ENCODE results near the gene VASH1. TPM values are rescaled to one million over a fixed set of nuclear protein-coding genes. Genes with fewer than 3 reads are reported as not detected.

Gene VASH1
- total RNA-seq, 1 donor from 2014 or later = 10.3 TPM

- DNase-seq (ENCODE audit: low spot score) = no peak
- peaks cover 6% of the 10 kb centered on the region for H3K27me3 Mint-ChIP-seq (ENCODE audit: insufficient read depth, low read depth)
- no peaks in the 10 kb centered on the region for H3K4me1 Mint-ChIP-seq
- no peaks in the 10 kb centered on the region for H3K9me3 Mint-ChIP-seq
- Histone ChIP-seq H3K4me2 (no peak overlapping the region), H3K27me3 (peaks cover 3% of the 10 kb centered on the region), H2AFZ (replicated peaks) (no peak overlapping the region), H3K9ac (no peak overlapping the region), H4K20me1 (ENCODE audit: low read depth) (no peaks in the 10 kb centered on the region), H3K36me3 (no peaks in the 10 kb centered on the region), H3F3A (ENCODE audit: low read depth) (no peaks in the 10 kb centered on the region), H3K9me3 (ENCODE audit: low read depth) (no peaks in the 10 kb centered on the region), H3K4me1 (no peaks in the 10 kb centered on the region), H3K4me3 (no peak overlapping the region), H3K79me2 (ENCODE audit: low read depth) (no peaks in the 10 kb centered on the region), H3K27ac (no peak overlapping the region)
- no peak for TF ChIP-seq EZH2phosphoT487 (IDR thresholded peaks at IDR 0.05)
- no peak for TF ChIP-seq EZH2 (IDR thresholded peaks at IDR 0.05)
- no peak for TF ChIP-seq CTCF (IDR thresholded peaks at IDR 0.05)
- no peaks in the 10 kb centered on the region for H3K36me3 Mint-ChIP-seq
- no peak overlapping the region for H3K4me3 Mint-ChIP-seq
- no peak overlapping the region for H3K27ac Mint-ChIP-seq
These were observed 33.9 kb upstream of the VASH1 start for GRCh38 chr14:76727384-76727783.

GRCh38 chr14:76727901-76728300 lies 33.4 kb upstream of the VASH1 start:
- Histone ChIP-seq H3K79me2 (ENCODE audit: low read depth) (no peaks in the 10 kb centered on the region), H3K36me3 (no peaks in the 10 kb centered on the region), H3K4me2 (no peak overlapping the region), H3K9ac (no peak overlapping the region), H3K9me3 (ENCODE audit: low read depth) (no peaks in the 10 kb centered on the region), H3K27ac (no peak overlapping the region), H2AFZ (replicated peaks) (no peak overlapping the region), H3K4me1 (no peaks in the 10 kb centered on the region), H3K27me3 (peaks cover 3% of the 10 kb centered on the region), H3F3A (ENCODE audit: low read depth) (no peaks in the 10 kb centered on the region), H3K4me3 (no peak overlapping the region), H4K20me1 (ENCODE audit: low read depth) (no peaks in the 10 kb centered on the region)
- H3K4me3 Mint-ChIP-seq = no peak overlapping the region
- TF ChIP-seq EZH2 (IDR thresholded peaks at IDR 0.05) (no peak), EZH2phosphoT487 (IDR thresholded peaks at IDR 0.05) (no peak), CTCF (IDR thresholded peaks at IDR 0.05) (no peak)
- no peaks in the 10 kb centered on the region for H3K9me3 Mint-ChIP-seq
- H3K27me3 Mint-ChIP-seq (ENCODE audit: insufficient read depth, low read depth) = peaks cover 6% of the 10 kb centered on the region
- H3K27ac Mint-ChIP-seq = no peak overlapping the region
- H3K36me3 Mint-ChIP-seq = no peaks in the 10 kb centered on the region
- no peak for DNase-seq (ENCODE audit: low spot score)
- H3K4me1 Mint-ChIP-seq = no peaks in the 10 kb centered on the region

GRCh38 chr14:76729258-76729657 lies 32.0 kb upstream of the VASH1 start:
- H3K36me3 Mint-ChIP-seq = no peaks in the 10 kb centered on the region
- H3K4me3 Mint-ChIP-seq = no peak overlapping the region
- H3K27me3 Mint-ChIP-seq (ENCODE audit: insufficient read depth, low read depth) = peaks cover 6% of the 10 kb centered on the region
- H3F3A ChIP-seq (ENCODE audit: low read depth) = no peaks in the 10 kb centered on the region
- H3K4me1 Mint-ChIP-seq = no peaks in the 10 kb centered on the region
- H3K27ac ChIP-seq = no peak overlapping the region
- H4K20me1 ChIP-seq (ENCODE audit: low read depth) = no peaks in the 10 kb centered on the region
- no peak overlapping the region for H3K4me3 ChIP-seq
- no peak for TF ChIP-seq CTCF (IDR thresholded peaks at IDR 0.05)
- no peak for TF ChIP-seq EZH2phosphoT487 (IDR thresholded peaks at IDR 0.05)
- TF ChIP-seq EZH2 (IDR thresholded peaks at IDR 0.05) = no peak
- no peak overlapping the region for H3K4me2 ChIP-seq
- no peak for DNase-seq (ENCODE audit: low spot score)
- H3K27ac Mint-ChIP-seq = no peak overlapping the region
- no peaks in the 10 kb centered on the region for H3K9me3 ChIP-seq (ENCODE audit: low read depth)
- peaks cover under 1% of the 10 kb centered on the region for H3K9me3 Mint-ChIP-seq
- no peak overlapping the region for H2AFZ ChIP-seq (replicated peaks)
- H3K36me3 ChIP-seq = no peaks in the 10 kb centered on the region
- H3K27me3 ChIP-seq = peaks cover under 1% of the 10 kb centered on the region
- H3K79me2 ChIP-seq (ENCODE audit: low read depth) = no peaks in the 10 kb centered on the region
- no peaks in the 10 kb centered on the region for H3K4me1 ChIP-seq
- no peak overlapping the region for H3K9ac ChIP-seq
